Brain microvascular endothelial cell (primary cell): ENCODE data around the gene DGCR8.

Source experiments
- DNase-seq: peaks from one replicate; pipeline ENCODE4 v3.0.0-alpha.2; 2020
- H3K27ac ChIP-seq: fragments of 250-450 bp; sonication (Bioruptor Pico); 2 replicates; pipeline ENCODE4 v1.5.1; 2020; ENCODE audit warnings: mild to moderate bottlenecking, moderate library complexity
- H3K27me3 ChIP-seq: fragments of 250-450 bp; sonication (Bioruptor Pico); replicated peaks from 2 replicates; pipeline ENCODE4 v1.5.1; 2020; ENCODE audit warnings: mild to moderate bottlenecking
- H3K36me3 ChIP-seq: fragments of 250-450 bp; sonication (Bioruptor Pico); replicated peaks from 2 replicates; pipeline ENCODE4 v1.5.1; 2020; ENCODE audit warnings: mild to moderate bottlenecking
- H3K4me3 ChIP-seq: 2 replicates; pipeline ENCODE4 v1.5.1; 2011; ENCODE audit warnings: low read depth, mild to moderate bottlenecking, control low read depth, low read length, moderate library complexity
- in situ Hi-C: cut with HindIII; loops from 2 replicates; pipeline ENCODE4 v1.10.0; 2017; ENCODE audit warnings: low sequenced_read_pairs, low pct_ligation_motif_present
- TF ChIP-seq, protein P1 (sequence below): IDR thresholded peaks from 2 replicates; pipeline ENCODE4 v1.5.1; 2011; ENCODE audit warnings: low read depth, mild to moderate bottlenecking, moderate library complexity, low read length, control low read depth, inconsistent platforms; ENCODE audit errors: missing control alignments

Gene DGCR8

DNA sequence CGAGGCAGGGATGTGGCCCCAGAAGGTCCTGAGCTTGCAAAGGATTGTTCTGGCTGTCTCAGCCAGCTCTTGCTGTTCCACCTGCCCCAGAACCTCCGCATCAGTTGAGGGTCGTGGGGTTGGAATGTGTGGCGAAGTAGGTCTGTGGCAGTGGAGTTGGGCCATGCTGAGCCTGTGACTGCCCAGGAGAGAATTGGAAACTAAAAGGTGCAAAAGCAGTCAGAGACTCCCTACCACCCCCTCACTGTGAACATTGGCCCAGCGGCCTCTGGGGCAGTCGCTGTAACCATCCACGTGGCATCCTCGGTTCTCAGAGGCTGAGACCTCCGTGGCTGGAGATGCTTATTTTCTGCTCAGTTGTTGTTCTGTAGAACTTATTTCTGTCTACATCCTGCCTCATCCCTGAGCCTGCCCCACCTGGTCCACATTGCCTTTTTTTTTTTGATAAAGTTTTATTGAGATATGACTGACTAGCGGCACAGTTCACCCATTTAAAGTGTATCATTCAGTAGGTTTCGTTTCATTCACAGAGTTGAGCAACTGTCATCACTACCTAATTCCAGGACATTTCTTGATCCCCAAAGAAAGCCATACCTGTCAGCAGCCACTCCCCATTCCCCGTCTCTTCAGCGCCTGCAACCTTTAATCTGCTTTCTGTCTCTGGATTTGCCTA, 22.3 kb upstream of the DGCR8 start:
- DNase-seq: no peak
- TF ChIP-seq, protein P1, sequence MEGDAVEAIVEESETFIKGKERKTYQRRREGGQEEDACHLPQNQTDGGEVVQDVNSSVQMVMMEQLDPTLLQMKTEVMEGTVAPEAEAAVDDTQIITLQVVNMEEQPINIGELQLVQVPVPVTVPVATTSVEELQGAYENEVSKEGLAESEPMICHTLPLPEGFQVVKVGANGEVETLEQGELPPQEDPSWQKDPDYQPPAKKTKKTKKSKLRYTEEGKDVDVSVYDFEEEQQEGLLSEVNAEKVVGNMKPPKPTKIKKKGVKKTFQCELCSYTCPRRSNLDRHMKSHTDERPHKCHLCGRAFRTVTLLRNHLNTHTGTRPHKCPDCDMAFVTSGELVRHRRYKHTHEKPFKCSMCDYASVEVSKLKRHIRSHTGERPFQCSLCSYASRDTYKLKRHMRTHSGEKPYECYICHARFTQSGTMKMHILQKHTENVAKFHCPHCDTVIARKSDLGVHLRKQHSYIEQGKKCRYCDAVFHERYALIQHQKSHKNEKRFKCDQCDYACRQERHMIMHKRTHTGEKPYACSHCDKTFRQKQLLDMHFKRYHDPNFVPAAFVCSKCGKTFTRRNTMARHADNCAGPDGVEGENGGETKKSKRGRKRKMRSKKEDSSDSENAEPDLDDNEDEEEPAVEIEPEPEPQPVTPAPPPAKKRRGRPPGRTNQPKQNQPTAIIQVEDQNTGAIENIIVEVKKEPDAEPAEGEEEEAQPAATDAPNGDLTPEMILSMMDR: no peak
- Histone ChIP-seq H3K27me3 (no peaks in the 10 kb centered on the region), H3K27ac (no peak overlapping the region), H3K36me3 (peaks cover 31% of the 10 kb centered on the region), H3K4me3 (no peak overlapping the region)
- in situ Hi-C loops: no loop called here

DNA sequence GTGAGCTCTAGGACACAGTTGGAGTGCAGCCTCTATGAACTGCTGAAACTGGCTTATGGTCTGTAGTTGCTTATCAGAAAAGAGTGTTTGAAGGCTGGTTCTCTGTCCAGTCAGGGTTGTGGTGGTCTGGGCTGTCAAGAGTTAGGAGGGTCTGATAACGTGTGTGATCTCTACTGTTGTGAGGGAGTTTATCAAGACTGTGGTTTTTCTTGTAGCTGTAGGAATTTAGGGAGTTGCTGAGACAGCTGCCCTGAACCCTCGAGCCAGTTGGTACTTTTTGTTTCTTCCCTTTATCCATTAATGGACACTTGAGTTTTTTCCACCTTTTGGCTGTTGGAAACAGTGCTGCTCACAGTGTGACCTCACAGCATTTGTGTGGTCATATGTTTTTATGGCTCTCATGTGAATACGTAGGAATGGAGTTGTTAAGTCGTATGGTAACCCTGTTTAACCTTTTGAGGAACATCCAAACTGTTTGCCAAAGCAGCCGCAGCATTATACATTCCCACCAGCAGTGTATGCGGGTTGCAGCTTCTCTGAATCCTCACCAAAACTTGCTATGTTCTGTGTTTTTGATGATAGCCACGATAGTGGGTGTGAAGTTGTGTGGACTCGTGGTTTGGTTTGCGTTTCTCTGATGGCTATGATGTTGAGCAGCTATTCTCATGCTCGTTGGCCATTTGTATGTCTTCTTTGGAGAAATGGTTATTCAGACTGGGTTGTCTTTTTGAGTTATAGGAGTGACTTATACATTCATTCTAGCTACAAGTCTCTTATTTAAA, 20.9 kb upstream of the DGCR8 start:
- Histone ChIP-seq H3K36me3 (peaks cover 28% of the 10 kb centered on the region), H3K27ac (no peak overlapping the region), H3K27me3 (no peaks in the 10 kb centered on the region), H3K4me3 (no peak overlapping the region)
- no peak for DNase-seq
- TF ChIP-seq, protein P1: no peak
- in situ Hi-C loops: no loop called here

- DNase-seq: no peak
- no peak overlapping the region for H3K4me3 ChIP-seq
- TF ChIP-seq, protein P1: peak; percentile 24
- in situ Hi-C loops: no loop called here
- H3K27me3 ChIP-seq: no peaks in the 10 kb centered on the region
- no peak overlapping the region for H3K27ac ChIP-seq
- peaks cover 23% of the 10 kb centered on the region for H3K36me3 ChIP-seq
Measured at GRCh38 chr22:20060700-20061480, 19.2 kb upstream of the DGCR8 start.

DNA sequence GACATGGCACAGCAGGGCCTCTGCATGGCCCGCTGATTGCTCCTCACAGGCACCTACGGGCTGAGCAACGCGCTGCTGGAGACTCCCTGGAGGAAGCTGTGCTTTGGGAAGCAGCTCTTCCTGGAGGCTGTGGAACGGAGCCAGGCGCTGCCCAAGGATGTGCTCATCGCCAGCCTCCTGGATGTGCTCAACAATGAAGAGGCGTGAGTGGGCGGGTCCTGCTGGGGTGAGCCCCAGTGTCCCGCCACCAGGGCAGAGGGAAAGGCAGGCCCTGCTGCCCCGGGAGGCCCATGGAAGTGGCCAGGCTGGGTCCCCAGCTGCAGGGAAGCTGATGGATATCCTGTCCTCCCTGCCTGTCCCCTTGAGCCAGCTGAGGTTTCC, 18.6 kb upstream of the DGCR8 start:
- DNase-seq: no peak
- TF ChIP-seq, protein P1: no peak
- H3K36me3 ChIP-seq: peaks cover 23% of the 10 kb centered on the region
- in situ Hi-C loops: no loop called here
- H3K27me3 ChIP-seq: no peaks in the 10 kb centered on the region
- no peak overlapping the region for H3K27ac ChIP-seq
- H3K4me3 ChIP-seq: no peak overlapping the region

GRCh38 chr22:20062043-20062765, 17.8 kb upstream of the DGCR8 start:
- Histone ChIP-seq H3K4me3 (no peak overlapping the region), H3K36me3 (peaks cover 23% of the 10 kb centered on the region), H3K27ac (no peak overlapping the region), H3K27me3 (no peaks in the 10 kb centered on the region)
- DNase-seq: no peak
- TF ChIP-seq, protein P1: no peak
- in situ Hi-C loops: no loop called here
